Cardiac fibroblast (primary cell): ENCODE measurements around the gene STX10.
"Not testable (repeated sequence)": the region's sequence is repeated elsewhere in the genome, so short reads cannot be mapped to it uniquely, and the experiment has no call there.

Source experiments
- DNase-seq, 2 donors: peaks; one replicate each; pipeline versions ENCODE4 v3.0.0 to v3.0.0-alpha.2; 2010; ENCODE audit warnings: low read depth in 2 of 2
- H3K4me3 ChIP-seq, 2 donors: replicated peaks in 1 of 2; 1 replicate in 1 of 2; 2 replicates in 1 of 2; pipeline ENCODE4 v1.5.1; 2011; ENCODE audit warnings: low read depth in 2 of 2, low read length in 2 of 2, mild to moderate bottlenecking in 2 of 2, moderate library complexity in 1 of 2
- TF ChIP-seq, protein P1 (sequence below): IDR thresholded peaks from one replicate; pipeline ENCODE4 v1.5.1; 2011; ENCODE audit warnings: low read depth, mild to moderate bottlenecking, low read length, inconsistent platforms

The STX10 gene

DNA sequence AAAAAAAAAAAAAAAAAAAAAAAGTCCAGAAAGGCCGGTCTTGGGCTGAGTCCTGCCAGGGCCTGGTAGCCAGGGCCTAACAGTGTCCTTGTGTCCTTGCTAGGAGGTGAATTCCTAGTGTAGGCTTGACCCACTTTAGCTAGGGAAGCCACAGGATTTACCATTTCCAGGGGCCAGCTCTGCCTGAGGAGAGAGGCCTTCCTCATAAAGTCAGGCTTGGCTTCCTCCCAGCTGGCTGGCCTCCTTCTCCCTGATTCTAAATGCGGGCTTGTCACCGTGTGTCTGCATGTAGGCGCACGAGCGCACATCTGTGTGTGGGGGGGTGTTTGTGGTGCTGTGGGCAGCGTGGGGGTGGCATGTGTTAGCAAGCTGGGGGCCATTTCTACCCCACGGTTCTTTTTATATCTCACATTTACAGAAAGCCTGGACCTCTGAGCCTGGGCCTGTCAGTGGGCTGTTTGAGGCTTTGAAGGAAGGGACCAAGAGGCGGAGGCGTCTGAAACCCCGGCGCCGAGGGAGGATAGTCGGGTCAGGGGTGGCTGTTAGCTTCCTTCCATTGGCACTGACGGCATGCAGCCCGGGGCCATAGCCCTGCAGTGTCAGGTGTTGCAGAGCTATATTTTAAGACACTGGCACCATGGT is 31.7 kb upstream of the STX10 start:
- TF ChIP-seq, protein P1, sequence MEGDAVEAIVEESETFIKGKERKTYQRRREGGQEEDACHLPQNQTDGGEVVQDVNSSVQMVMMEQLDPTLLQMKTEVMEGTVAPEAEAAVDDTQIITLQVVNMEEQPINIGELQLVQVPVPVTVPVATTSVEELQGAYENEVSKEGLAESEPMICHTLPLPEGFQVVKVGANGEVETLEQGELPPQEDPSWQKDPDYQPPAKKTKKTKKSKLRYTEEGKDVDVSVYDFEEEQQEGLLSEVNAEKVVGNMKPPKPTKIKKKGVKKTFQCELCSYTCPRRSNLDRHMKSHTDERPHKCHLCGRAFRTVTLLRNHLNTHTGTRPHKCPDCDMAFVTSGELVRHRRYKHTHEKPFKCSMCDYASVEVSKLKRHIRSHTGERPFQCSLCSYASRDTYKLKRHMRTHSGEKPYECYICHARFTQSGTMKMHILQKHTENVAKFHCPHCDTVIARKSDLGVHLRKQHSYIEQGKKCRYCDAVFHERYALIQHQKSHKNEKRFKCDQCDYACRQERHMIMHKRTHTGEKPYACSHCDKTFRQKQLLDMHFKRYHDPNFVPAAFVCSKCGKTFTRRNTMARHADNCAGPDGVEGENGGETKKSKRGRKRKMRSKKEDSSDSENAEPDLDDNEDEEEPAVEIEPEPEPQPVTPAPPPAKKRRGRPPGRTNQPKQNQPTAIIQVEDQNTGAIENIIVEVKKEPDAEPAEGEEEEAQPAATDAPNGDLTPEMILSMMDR, result no peak
- H3K4me3 ChIP-seq, result no peak overlapping the region
- DNase-seq, result peak; percentile 55 to 77

DNA sequence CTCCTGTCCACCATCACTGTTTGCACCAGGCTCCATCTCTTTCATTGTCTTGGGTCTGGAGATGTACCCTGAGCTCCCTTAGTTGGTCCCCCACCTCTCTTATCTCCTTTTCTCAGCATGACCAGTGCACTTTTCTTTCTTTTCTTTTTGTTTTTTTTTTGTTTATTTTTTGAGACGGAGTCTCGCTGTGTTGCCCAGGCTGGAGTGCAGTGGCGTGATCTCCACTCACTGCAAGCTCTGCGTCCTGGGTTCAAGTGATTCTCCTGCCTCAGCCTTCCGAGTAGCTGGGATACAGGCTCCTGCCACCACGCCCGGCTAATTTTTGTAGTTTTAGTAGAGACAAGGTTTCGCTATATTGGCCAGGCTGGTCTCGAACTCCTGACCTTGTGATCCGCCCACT is 28.1 kb upstream of the STX10 start:
- H3K4me3 ChIP-seq, DNase-seq: not testable (repeated sequence)

GRCh38 chr19:13177584-13177983 is 27.4 kb upstream of the STX10 start:
- DNase-seq, H3K4me3 ChIP-seq: not testable (repeated sequence)

DNA sequence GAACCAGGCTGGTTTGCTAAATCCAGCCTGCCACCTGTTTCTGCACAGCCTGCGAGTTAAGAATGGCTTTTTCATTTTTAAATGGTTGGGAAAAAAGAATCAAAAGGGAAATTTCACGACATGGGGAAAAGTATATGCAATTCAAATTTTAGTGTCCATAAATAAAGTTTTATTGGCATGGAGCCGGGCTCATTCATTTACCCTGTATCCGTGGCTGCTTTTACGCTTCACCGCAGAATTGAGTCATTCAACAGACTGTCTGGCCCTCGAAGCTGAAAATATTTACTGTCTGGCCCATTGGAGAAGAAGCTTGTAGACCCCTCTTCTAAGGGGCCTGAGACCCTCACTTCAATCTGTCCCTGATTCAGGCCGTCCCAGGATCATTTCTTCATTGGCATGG is 26.2 kb upstream of the STX10 start:
- no peak overlapping the region for H3K4me3 ChIP-seq
- TF ChIP-seq, protein P1, result no peak
- DNase-seq, result no peak

DNA sequence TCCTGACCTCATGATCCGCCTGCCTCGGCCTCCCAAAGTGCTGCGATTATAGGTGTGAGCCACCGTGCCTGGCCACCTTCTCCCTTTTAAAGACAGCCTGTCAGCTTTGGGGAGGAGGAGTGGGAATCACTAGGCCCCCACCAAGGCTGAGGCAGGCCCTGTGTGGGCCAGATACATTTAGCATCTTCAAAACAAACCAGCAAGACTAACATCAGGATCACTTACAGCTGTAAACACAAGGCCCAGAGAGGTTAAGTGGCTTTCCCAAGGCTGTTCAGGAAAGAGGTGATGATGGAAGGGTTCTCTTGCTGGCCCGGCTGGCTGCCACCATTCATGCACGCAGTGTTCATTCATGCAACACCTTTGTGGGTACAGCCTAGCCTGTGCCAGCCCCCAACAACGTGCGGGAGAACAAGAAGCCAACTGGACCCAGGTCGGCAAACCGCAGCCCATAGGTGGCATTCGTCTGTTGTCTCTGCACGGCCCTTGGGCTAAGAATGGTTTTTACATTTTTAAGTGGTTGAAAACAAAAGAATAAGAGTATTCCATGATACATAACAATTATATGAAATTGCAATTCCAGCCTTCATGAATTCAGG is 23.1 kb upstream of the STX10 start:
- TF ChIP-seq, protein P1, result no peak
- DNase-seq, result no peak
- H3K4me3 ChIP-seq, result no peak overlapping the region

DNA sequence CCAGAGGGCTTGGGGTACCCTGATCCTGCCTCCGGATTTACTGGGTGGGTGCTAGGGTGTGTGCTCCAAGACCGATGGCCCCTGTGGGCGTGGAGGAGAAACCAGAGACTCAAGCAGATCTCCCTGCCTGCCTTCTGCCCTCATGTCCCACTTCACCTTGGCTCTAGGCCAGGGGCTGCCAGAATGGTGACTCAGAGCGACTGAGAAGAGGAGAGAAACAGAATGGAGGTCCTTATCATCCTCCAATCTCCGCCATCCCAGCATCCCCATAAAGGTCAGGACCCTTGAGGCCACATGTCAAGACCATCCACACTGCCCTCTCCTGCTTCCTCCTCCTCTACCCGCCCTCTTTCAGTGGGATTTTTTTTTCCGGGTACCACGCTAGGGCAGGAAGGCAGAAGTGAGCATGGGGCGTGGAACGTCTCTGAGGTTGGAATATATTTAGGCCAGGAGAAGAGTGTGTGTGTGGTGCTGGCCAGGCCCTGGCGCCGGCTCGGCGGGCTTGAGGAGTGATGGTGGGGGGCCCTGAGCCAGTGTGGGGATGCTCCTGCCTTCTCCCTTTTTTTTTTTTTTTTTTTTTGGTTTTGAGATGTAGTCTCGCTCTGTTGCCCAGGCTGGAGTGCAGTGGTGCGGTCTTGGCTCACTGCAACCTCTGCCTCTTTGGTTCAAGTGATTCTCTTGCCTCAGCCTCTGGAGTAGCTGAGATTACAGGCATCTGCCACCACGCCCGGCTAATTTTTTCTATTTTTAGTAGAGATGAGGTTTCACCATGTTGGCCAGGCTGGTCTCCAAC is 22.4 kb upstream of the STX10 start:
- peak; percentile 82 to 87 for DNase-seq
- no peak overlapping the region for H3K4me3 ChIP-seq
- TF ChIP-seq, protein P1, result no peak

DNA sequence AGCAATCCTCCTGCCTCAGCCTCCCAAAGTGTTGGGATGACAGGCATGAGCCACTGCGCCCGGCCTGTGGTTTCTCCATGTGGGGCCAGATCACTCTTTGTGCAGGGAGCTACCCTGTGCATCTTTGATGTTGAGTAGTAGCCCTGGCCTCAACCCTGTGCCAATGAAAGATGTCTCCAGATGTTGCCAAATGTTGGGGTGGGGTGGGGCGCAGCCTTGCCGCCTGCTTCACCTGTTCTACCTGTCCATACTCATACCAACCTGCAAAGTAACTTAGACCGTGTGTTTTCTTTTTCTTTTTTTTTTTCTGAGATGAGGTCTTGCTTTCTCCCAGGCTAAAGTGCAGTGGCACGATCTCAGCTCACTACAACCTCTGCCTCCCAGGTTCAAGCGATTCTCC is 21.0 kb upstream of the STX10 start:
- no peak overlapping the region for H3K4me3 ChIP-seq
- TF ChIP-seq, protein P1, result no peak
- no peak for DNase-seq
